NCI-H1105 treated with DMSO at 0.1 percent for 48 hours (cell line): ENCODE results near the gene LGALS4.
"Not testable (repeated sequence)": the region's sequence is repeated elsewhere in the genome, so short reads cannot be mapped to it uniquely, and the experiment has no call there.

Source experiments
- DNase-seq: peaks from one replicate; lab custom pipeline; 2025; lab: John Stamatoyannopoulos, UW

The LGALS4 gene

GRCh38 chr19:38842439-38843174, 29.9 kb upstream of the LGALS4 start:
- DNase-seq, result no peak

- no peak for DNase-seq
These were observed 29.2 kb upstream of the LGALS4 start for GRCh38 chr19:38841787-38842438.

GRCh38 chr19:38841180-38841766, 28.5 kb upstream of the LGALS4 start:
- DNase-seq, result no peak

GRCh38 chr19:38840583-38840968, 27.8 kb upstream of the LGALS4 start:
- no peak for DNase-seq

GRCh38 chr19:38839816-38840582, 27.3 kb upstream of the LGALS4 start:
- DNase-seq, result no peak

- DNase-seq, result no peak
These were observed 26.4 kb upstream of the LGALS4 start for GRCh38 chr19:38838986-38839761.

GRCh38 chr19:38838208-38838985, 25.7 kb upstream of the LGALS4 start:
- DNase-seq, result no peak

GRCh38 chr19:38837656-38838121, 24.9 kb upstream of the LGALS4 start:
- no peak for DNase-seq

GRCh38 chr19:38836983-38837626, 24.4 kb upstream of the LGALS4 start:
- no peak for DNase-seq

- no peak for DNase-seq
These were observed 23.6 kb upstream of the LGALS4 start for GRCh38 chr19:38836159-38836982.

- DNase-seq, result no peak
These were observed 21.8 kb upstream of the LGALS4 start for GRCh38 chr19:38834590-38834989.

GRCh38 chr19:38834104-38834490, 21.4 kb upstream of the LGALS4 start:
- no peak for DNase-seq

GRCh38 chr19:38833092-38833425, 20.3 kb upstream of the LGALS4 start:
- no peak for DNase-seq

GRCh38 chr19:38831142-38831605, 18.4 kb upstream of the LGALS4 start:
- DNase-seq, result no peak

- DNase-seq, result no peak
These were observed 17.4 kb upstream of the LGALS4 start for GRCh38 chr19:38830039-38830733.

GRCh38 chr19:38829203-38829602, 16.5 kb upstream of the LGALS4 start:
- DNase-seq, result not testable (repeated sequence)

- no peak for DNase-seq
These were observed 14.3 kb upstream of the LGALS4 start for GRCh38 chr19:38826856-38827551.

GRCh38 chr19:38825936-38826335, 13.2 kb upstream of the LGALS4 start:
- not testable (repeated sequence) for DNase-seq
